HG02870 (cell line): ENCODE measurements around the gene MARK1.

ENCODE experiments used
- ATAC-seq: cut with Tn5 transposase; IDR thresholded peaks from one replicate; pipeline ENCODE4 v1.9.1; 2021; ENCODE audit warnings: mild to moderate bottlenecking, moderate library complexity; ENCODE audit not compliant: unreplicated experiment

The MARK1 gene

DNA sequence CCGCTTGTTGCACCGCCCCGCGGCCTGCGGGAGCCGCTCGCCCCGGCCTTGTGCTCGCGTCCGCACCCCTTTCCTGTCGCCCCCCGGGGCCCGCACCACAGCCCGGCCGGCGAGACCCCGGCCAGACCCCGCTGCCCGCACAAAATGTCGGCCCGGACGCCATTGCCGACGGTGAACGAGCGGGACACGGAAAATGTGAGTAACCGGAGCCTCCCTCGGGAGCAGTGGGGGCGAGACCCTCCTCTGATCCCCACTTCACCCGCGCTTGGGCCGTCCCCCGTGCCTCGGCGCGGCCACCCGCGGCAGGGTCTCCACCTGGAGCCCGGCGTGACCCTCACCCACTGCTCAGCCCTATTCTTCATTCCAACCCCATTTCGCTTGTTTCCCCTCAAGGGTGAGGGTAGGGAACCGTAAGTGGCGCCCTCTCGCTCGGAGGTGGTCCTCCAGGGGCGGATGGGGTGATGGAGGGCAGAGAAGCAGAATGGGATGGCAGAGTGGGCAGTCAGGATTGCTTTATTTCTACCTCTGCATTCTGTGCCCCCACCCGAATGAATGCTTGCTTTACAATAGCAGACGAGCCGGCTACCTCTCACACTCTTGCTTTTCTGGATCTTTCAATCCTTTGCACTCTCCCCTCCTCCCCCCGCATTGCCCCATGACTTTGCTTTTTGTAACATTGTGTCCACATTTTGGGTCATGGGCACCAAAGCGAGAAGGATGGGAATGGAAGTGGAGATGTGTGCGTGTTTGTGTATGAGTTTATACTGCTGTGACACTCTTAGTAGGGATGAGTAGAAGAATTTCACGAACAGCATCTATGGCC lies 954 bp downstream of the MARK1 start:
- ATAC-seq, result peak; percentile 27

- ATAC-seq, result no peak
These were observed 1.6 kb downstream of the MARK1 start for GRCh38 chr1:220529521-220530020.

DNA sequence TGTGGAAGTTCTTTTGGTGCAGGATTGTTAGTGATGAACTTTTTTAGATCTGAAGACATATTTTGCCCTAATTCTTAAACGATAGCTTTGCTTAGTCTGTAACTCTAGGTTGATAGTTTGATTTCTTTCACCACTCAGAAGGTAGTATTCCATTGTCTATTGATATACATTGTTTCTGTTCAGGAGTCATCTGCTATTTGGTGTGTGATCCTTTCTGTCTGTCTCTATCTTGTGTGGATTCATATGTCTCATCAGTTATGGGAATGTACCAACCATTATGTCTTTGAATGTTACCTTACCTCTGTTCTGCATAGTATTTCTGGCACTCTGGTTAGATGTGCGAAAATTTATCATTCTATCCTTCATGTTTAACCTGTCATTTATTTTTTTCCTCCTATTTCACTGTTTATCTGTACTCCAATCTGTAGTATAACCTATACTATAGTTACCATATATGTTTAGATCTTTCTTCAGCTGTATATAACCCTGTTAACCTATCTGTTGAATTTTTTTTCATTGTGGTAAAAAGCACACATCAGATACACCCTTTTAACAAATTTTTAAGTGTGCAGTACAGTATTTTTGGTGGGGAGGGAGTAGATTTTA lies 5.7 kb downstream of the MARK1 start:
- no peak for ATAC-seq

DNA sequence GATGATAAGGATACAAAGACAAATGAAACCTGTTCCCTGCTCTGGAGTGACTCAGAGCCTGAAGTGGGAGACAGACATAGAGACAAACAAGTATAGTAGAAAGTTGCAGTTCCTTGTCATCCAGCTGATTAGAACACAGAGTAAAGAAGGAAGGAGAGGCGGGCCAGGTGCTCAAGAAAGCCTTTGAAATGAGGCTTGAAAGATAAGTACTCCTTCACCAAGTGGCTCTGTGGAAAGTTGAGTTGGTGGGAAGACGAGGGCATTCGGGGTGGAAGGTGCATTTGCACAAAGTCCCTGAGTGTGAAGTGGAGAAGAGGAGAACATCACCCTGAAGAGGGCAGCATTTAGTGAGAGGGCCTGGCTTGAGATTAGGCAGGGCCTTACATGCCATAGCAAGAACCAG lies 17.0 kb downstream of the MARK1 start:
- ATAC-seq, result no peak

DNA sequence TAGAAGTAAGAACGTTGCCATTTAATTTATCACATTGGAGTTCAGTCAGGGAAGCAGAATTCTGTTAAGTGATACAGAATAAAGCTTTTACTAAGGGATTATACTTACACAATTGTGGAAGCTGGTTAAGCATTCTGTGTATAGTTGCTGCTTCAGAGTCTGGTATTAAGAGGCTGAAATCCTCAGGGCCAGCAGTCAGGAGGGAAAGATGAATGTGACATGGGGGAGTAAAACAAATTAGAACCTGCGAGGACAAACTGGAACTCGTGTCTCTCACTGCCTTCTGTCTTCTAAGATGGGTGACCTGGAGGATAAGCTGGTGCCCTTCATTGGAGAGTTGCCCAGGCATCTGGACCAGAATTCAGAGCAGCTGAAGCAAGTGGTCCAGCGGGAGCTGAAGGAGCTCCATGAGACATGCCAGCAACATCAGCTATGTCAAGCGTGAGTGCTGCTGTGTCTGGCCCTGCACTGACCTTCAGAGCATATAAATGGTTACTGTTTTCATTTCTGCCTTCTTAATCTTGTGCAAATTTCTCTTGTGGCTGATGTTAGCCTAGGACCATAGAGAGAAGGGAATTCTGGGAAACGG lies 23.0 kb downstream of the MARK1 start:
- no peak for ATAC-seq

DNA sequence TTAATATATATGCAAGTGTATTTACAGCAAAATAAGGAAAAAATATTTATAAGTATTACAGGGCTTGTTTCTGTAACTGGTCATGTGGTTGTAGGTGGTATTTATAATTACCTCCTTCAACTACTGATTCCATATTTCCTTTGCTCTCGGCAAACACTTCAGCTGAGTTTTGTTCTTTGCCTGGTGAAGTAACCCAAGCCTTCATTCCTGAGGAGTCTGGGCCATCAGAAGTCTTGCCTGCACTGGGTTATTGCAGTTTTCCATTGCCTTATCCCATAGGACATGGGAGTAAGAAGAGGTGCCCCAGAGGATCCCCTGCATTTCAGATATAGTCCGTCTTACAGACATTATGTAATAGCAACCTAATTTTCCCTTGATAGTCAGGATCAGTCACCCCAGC lies 23.8 kb downstream of the MARK1 start:
- no peak for ATAC-seq

GRCh38 chr1:220552672-220553260 lies 24.8 kb downstream of the MARK1 start:
- ATAC-seq, result no peak

GRCh38 chr1:220556641-220557040 lies 28.7 kb downstream of the MARK1 start:
- no peak for ATAC-seq

- no peak for ATAC-seq
These were observed 35.6 kb downstream of the MARK1 start for GRCh38 chr1:220563564-220563963.

GRCh38 chr1:220564216-220564615 lies 36.3 kb downstream of the MARK1 start:
- ATAC-seq, result no peak

DNA sequence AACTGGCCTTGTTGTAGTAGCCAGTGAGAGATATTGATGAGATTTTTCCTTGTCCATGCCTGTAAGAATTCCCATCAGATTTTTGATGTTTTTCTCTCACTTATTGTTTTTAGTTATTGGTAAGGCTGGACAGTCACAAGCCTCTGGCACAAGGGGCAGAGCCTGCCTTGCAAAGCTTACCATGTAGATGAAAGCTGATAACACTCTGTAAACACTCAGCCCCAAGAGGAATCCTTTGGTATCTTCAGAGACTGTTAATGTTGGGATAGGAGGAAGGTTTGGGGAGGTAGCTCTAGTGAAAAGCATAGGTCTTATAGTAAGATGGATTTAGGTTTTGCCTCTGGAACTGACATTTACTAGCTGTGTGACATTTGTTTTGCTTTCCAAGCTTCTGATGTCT lies 37.7 kb downstream of the MARK1 start:
- ATAC-seq, result no peak

GRCh38 chr1:220566869-220567268 lies 38.9 kb downstream of the MARK1 start:
- no peak for ATAC-seq

- no peak for ATAC-seq
These were observed 44.5 kb downstream of the MARK1 start for GRCh38 chr1:220572416-220572815.

DNA sequence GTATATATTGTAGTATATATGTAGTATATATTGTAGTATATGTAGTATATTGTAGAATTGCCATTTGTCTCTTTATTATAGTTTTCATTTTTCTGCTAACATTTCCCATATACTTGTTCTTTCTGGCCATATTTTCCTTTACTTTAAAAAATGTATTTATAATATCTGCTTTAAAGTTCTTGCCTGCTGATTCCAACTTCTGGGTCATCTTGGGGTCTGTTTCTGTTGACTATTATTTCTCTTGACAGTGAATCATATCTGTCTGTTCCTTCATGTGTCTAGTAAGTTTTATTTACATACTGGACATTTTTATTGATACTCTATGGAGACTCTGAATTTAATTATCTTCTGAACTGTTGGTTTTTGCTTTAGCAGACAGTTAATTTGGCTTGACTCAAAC lies 45.9 kb downstream of the MARK1 start:
- ATAC-seq, result no peak

DNA sequence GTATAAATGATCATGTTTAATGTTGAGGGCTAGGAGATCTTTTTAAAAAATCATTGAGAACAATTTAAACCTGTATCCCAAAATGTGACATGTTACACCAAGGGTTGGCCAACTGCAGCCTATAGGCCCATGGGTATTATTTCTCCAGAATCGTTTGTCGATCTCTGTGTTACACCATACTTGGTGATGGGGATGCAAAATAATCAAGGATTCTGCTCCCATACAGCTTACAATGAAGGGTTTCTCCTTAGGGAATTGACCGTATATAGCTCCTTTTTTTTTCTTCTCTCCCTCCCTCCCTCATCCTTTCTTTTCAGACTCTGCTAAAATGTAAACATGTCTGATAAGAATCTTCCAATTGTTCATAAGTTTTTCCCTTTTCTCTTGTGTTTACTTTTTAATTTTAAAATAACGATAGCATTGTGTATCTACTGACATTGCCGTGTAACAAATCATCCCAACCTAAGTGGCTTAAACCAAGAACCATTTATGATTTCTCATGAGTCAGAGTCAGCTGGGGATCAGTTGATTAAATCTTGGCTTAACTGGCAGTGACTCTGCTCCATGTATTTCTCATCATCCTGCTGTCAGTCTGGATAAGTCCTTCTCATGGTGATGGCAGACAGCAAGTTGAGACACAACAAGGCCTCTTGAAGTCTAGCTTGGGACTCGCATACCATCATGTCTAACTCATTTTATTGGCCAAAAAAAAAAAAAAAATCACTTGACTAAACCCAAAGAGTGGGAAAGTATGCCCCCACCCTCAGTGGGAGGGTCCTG lies 48.0 kb downstream of the MARK1 start:
- ATAC-seq, result no peak

GRCh38 chr1:220577926-220578325 lies 50.0 kb downstream of the MARK1 start:
- no peak for ATAC-seq

GRCh38 chr1:220579317-220579716 lies 51.4 kb downstream of the MARK1 start:
- no peak for ATAC-seq

DNA sequence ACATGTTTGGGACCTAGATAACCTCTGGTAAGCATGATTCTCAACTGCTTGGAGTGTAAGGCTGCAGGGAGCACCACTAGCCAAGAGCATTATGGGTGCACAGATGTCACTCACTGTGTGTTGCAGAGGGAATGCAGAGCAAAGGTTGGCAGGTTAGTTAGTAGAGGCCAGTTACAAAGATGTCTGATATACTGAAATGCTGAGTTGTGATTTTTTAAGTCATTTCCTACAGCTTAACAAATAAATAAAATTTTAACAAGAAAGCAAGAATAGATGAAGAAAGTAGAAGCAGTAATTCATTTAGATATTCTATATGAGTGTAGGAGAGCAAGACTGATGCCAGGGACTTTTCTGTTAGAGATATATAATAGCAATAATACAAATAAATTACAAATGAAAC lies 64.8 kb downstream of the MARK1 start:
- ATAC-seq, result no peak

- no peak for ATAC-seq
These were observed 66.4 kb downstream of the MARK1 start for GRCh38 chr1:220594356-220594755.

- ATAC-seq, result no peak
These were observed 67.2 kb downstream of the MARK1 start for GRCh38 chr1:220595179-220595578.

GRCh38 chr1:220604926-220605325 lies 77.0 kb downstream of the MARK1 start:
- no peak for ATAC-seq
